ENCODE measurements around the gene MEOX1.

- no peak for TF ChIP-seq RAD21 (IDR thresholded peaks at IDR 0.05 in 1 of 2, conservative IDR thresholded peaks at IDR 0.05 in 1 of 2; ENCODE audit: low read depth in 2 of 2, low read length in 2 of 2)
- TF ChIP-seq, protein P1, sequence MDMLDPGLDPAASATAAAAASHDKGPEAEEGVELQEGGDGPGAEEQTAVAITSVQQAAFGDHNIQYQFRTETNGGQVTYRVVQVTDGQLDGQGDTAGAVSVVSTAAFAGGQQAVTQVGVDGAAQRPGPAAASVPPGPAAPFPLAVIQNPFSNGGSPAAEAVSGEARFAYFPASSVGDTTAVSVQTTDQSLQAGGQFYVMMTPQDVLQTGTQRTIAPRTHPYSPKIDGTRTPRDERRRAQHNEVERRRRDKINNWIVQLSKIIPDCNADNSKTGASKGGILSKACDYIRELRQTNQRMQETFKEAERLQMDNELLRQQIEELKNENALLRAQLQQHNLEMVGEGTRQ (IDR thresholded peaks at IDR 0.05; ENCODE audit: low read length) = no peak
- no peak for TF ChIP-seq SIN3A (conservative IDR thresholded peaks at IDR 0.05 in 1 of 2, IDR thresholded peaks at IDR 0.05 in 1 of 2; ENCODE audit: low read depth in 1 of 2, low read length in 2 of 2)
- TF ChIP-seq, protein P2, sequence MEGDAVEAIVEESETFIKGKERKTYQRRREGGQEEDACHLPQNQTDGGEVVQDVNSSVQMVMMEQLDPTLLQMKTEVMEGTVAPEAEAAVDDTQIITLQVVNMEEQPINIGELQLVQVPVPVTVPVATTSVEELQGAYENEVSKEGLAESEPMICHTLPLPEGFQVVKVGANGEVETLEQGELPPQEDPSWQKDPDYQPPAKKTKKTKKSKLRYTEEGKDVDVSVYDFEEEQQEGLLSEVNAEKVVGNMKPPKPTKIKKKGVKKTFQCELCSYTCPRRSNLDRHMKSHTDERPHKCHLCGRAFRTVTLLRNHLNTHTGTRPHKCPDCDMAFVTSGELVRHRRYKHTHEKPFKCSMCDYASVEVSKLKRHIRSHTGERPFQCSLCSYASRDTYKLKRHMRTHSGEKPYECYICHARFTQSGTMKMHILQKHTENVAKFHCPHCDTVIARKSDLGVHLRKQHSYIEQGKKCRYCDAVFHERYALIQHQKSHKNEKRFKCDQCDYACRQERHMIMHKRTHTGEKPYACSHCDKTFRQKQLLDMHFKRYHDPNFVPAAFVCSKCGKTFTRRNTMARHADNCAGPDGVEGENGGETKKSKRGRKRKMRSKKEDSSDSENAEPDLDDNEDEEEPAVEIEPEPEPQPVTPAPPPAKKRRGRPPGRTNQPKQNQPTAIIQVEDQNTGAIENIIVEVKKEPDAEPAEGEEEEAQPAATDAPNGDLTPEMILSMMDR (IDR thresholded peaks at IDR 0.05; ENCODE audit: control extremely low read depth in 1 of 3, insufficient read depth in 1 of 3, low read depth in 1 of 3, low read length in 3 of 3) = no peak
- no peak for TF ChIP-seq SP2 (IDR thresholded peaks at IDR 0.05; ENCODE audit: low read length)
- no peak for TF ChIP-seq JUND (IDR thresholded peaks at IDR 0.05; ENCODE audit: low read length)
- no peak for TF ChIP-seq POLR2A (IDR thresholded peaks at IDR 0.05; ENCODE audit: control extremely low read depth in 1 of 2, low read depth in 2 of 2, low read length in 2 of 2)
- TF ChIP-seq EZH2 (IDR thresholded peaks at IDR 0.05; ENCODE audit: low read depth, low read length, severe bottlenecking) = no peak
- TF ChIP-seq TBP (IDR thresholded peaks at IDR 0.05; ENCODE audit: low read depth, low read length) = no peak
- TF ChIP-seq, protein P3, sequence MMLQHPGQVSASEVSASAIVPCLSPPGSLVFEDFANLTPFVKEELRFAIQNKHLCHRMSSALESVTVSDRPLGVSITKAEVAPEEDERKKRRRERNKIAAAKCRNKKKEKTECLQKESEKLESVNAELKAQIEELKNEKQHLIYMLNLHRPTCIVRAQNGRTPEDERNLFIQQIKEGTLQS (IDR thresholded peaks at IDR 0.05; ENCODE audit: insufficient read depth, low read depth, low read length) = no peak
These were observed 53.4 kb downstream of the MEOX1 start for GRCh38 chr17:43608313-43608712.
